Hematopoietic multipotent progenitor cell treated with erythropoietin and hydrocortisone succinate and interleukin-3 and kit ligand, for 17 days (in vitro differentiated cells): ENCODE results near the gene CC2D1B.

ENCODE experiments used
- DNase-seq: peaks from one replicate; pipeline ENCODE4 v3.0.0-alpha.2; 2015; ENCODE audit warnings: low spot score

CC2D1B gene

GRCh38 chr1:52358851-52359497 lies 7.0 kb downstream of the CC2D1B start:
- no peak for DNase-seq

DNA sequence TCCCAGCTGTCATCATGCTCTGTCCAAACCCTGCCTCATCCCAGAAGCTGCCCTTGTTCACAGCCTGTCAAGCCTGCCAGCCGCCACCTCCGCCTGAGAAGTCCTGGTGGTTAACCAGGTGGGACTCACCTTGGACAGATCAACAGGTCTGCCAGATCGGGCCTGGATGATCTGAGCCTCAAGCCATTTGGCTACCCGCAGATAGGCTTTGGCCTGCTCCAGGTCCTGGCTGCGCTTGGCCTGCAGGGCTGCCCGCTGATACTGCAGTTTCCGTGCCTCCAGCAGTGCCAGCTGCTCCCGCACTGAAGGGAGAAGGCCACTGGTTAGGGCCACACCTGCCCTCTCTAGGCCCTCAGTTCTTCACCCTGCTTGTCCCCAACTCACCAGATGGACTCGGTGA lies 8.6 kb downstream of the CC2D1B start:
- DNase-seq: no peak

- DNase-seq: no peak
Measured at GRCh38 chr1:52356818-52357355, 9.1 kb downstream of the CC2D1B start.

- no peak for DNase-seq
Measured at GRCh38 chr1:52355847-52356505, 10.0 kb downstream of the CC2D1B start.

DNA sequence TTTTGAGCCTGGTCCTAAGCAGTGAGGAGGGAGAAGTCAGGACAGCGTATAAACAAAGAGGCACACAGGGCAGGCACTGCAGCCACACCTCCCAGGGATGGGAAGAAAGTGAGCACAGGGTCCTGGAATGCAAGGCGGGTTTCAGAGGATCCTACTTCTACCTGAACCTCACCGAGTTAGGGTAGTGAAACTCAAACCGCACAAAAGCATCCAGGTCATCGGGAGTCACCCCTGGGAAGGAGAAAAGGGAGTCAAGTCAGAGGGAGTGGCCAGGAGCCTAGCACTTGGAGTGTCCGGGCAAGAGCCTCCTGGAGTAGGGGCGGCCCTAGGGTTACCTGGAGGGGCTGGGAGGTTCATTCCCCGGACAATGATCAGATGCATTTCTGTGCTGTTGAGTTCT lies 10.6 kb downstream of the CC2D1B start:
- no peak for DNase-seq

- no peak for DNase-seq
Measured at GRCh38 chr1:52352690-52353089, 13.3 kb downstream of the CC2D1B start.

DNA sequence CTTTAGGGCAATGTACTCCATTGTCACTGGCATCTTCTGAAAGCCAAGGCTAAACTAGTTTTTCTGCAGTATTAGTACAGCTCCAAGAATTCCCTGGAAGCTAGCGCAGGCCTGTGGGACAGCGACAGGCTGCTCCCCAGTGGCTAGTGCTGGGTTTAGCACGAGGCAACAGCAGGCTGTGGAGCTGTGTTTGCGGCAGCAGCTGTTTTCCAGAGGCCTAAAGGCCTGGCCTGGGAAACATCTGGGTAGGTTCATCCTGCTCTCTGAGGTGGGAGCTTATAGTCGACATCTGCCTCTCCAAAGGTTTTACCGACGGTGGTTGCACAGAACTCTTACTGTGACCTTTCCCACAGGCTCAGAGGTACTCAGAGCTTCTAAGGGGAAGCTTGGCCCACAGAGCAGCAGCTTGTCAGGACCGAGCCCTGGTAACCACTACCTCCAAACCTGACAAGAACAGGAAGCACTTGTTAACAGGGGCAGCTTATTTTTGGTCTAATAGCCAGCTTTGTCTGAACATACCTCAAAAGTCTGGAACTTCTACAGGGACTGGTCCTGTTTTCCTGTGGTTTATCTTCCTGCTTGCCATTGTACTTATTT lies 17.2 kb downstream of the CC2D1B start:
- DNase-seq: no peak

DNA sequence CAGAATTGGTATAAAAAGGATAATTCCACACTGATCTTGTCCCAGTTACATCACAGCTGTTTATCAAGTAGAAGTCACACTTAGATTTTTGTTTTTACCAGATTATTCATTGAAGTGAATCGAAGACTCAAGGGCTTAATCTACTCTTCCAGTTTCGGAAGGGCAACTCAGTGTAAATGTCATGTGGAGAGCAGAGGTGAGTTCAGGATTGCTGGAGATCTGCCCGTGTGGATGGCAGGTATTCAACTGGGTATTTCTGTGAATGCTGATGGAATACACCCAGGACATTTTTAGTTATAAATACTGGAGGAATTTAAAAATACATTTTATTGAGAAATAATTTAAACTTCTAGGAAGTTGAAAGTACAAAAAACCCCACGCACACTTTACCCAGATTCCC lies 19.4 kb downstream of the CC2D1B start:
- DNase-seq: no peak

- no peak for DNase-seq
Measured at GRCh38 chr1:52345252-52345651, 20.8 kb downstream of the CC2D1B start.

DNA sequence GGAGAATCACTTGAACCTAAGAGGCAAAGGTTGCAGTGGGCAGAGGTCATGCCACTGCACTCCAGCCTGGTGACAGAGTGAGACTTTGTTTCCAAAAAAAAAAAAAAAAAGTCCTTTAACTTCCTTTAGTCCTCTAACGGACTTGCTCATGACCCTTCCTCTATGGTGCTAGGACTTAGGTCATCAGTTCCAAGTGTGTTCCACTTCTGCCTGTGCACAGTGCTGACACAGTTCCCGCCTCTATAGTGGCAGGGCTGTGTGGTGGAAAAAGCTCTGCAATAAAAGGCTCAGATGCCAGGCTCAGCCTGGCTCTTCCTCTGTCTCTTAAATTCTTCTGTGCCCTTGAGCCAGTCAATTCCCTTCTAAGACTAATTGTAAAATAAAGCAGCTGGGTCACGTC lies 22.0 kb downstream of the CC2D1B start:
- no peak for DNase-seq

DNA sequence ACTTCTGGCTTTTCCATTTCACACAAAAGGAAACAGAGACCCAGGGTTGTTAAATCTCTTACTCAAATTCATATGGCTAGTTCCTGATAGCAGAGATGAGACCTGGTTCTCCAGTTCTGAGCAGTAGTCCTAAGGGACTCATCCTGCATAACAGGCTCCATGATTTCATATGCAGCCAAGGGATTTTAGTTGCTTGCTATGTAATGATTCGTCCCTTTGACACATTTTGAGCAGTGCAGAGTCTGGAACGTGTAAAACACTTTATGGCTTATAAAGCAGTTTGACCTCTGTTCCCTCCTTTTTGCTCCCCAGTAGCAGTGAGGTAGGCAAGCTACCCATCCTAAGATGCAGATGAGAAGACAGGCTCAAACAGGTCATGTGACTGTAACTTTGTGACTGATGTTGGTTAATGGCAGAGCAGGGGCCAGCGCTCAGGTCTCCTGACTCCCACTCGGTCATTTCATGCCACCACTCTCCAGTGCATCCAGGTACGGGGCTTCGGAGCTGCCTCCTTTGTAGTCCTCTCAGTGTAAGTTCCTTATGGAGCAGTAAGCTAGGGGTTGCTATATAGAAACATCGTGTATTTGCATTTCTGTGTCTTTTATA lies 24.2 kb downstream of the CC2D1B start:
- no peak for DNase-seq

GRCh38 chr1:52337439-52337838 lies 28.6 kb downstream of the CC2D1B start:
- no peak for DNase-seq

DNA sequence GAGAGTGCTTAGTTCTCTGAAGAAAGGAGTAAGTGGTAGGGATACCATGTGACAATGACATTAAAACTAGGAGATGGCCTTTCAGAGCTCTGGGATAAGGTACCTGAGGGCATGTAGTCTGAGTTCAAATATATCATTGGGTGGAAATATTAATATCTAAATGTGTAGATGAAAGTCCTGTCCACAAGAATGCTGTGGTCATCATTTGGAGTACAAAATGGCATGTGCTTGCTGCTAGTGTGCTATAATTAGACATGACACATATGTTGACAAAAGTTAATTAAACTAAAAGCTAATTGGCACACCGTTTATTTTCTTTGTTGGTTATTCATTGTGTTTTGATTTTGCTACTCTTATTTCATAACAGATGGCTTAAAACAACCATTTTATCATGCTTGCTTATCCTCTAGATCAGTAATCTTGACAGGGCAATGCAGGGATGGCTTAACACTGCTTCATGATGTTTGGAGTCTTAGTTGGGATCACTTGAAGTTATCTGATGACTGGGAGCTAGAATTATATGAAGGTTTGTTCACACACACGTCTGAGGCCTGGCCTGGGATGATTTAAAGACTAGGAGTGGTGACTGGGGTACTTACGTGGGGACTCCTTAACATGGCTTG lies 31.0 kb downstream of the CC2D1B start:
- no peak for DNase-seq

DNA sequence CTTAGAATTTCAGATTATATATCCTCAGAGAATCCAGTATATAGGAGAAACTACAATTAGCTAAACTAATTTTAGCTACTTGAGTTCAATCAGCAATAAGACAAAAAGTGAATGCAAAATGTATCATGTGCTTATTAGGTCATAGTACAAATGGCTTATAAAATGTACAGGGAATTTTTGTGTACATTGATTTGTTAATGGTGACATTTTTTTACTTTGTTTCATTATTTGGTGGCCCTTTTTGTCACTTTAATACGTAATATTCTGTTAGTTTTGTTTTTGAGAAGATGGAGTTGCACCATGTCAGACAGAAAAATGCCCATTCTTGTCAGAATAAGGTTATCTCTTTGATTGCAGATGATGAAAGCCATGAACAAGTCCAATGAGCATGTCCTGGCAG lies 33.6 kb downstream of the CC2D1B start:
- no peak for DNase-seq

DNA sequence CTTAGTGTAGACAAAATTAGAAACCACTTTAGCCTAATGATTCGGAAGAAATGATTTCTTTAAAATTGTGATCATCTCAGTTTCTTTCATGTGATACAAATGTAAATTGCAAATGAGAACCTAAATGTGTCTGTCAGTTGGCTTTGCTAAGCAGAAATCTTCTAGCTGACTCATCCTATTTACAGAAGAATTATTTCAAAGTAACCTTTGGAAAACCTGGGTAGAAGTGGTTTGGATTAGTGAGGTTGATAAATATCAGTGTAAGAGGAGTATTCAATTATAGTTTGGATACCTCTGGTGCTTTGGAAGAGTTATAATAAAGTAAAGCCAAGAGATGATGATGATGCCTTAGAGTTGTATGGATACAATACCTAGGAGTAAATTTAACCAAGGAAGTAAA lies 37.4 kb downstream of the CC2D1B start:
- no peak for DNase-seq

- DNase-seq: no peak
Measured at GRCh38 chr1:52325786-52326185, 40.2 kb downstream of the CC2D1B start.

DNA sequence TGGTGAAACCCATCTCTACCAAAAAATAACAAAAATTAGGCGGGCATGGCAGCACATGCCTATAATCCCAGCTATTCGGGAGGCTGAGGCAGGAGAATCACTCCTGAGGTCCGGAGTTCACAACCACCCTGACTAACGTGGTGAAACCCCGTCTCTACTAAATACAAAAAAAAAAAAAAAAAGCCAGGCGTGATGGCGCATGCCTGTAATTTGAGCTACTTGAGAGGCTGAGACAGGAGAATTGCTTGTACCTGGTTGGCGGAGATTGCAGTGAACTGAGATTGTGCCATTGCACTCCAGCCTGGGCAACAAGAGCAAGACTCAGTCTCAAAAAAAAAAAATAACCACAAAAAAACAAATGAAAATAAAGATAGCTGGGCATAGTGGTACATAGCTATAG lies 42.3 kb downstream of the CC2D1B start:
- DNase-seq: no peak

GRCh38 chr1:52321061-52321460 lies 44.9 kb downstream of the CC2D1B start:
- DNase-seq: no peak

DNA sequence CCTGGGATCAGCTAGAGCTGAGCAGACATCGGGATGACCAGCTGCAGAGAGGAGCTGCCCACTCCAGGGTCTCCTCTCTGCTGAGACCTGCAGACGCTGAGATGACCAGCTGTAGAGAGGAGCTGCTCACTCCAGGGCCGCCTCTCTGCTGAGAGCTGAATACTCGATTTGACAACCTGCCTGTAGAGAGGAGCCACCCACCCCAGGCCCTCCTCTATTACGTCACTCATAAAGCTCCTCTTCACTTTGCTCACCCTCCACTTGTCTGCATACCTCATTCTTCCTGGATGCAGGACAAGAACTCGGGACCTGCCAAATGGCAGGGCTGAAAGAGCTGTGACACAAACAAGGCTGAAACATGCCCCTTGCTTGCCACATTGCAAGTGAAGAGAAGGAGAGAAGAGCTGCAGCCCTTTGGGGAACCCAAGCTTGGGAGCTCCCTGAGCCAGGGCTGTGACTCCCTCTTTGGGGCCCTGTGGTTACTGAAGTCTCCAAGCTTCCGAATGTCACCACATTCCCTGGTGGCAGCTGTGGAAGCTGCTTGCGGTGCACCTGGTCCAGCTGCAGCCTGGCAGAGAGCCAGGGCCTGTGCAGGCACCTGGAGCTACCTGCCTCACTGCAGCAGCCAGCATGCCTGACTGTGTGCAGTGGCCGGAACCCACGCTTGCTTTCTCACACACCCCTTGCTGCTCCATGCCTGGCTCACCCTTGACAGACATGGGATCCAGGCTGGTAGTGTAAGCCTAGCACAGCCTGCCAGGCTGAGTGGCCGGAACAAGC lies 59.6 kb downstream of the CC2D1B start:
- DNase-seq: no peak

DNA sequence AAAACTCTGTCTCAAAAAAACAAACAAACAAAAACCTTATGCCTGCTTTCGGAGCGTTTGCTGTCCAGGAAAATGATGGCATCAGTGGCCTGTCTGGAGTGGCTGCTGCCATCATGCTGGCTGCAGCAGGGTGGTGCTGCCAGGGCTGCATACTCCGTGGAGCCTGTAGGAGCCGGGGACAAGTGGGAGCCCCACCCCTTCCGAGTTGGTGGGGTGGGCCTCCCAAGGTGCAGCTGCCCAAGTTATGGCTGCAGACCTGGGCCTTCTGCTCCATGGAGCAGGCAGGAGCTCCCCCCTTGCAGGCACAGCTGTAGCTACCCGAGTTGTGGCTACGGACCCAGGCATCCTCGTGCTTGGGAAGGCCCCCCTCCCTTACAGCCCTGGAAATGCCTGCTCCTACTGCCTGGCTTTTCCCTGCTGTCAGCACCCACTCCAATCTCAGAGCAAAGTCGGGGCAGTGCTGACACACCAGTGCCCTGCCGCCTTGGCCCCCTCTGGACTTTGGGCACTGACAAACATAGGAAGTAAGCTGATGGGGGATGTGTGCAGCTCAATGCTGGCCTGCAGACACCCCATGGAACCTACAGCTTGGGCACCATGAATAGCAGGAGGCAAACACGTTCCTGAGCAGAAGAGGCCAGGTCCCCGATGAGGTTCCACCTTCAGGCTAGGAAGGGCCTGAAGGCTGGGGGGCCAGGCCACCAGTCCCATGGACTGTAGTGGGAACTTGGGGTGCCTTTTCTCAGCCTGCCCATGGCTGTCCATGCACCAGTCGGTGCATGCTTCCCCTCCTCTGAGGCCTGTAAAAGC lies 60.4 kb downstream of the CC2D1B start:
- no peak for DNase-seq
